Activated CD8-positive, alpha-beta T cell treated with anti-CD3 and anti-CD28 coated beads for 36 hours (primary cell): ENCODE data around the gene IZUMO4. TPM values are rescaled to one million over a fixed set of nuclear protein-coding genes. Genes with fewer than 3 reads are reported as not detected.

ENCODE experiments used
- ATAC-seq: fragments of 200-7000 bp; cut with Tn5 transposase; one replicate; pipeline ENCODE4 v1.10.0; 2021; ENCODE audit warnings: mild to moderate bottlenecking, moderate library complexity
- CTCF ChIA-PET: fragments of 350-600 bp; sonication (Branson Sonifier 250); formaldehyde crosslinking; loops from one replicate; lab custom pipeline; 2021; ENCODE audit warnings: antibody characterized with exemption; lab: Charles Lee
- POLR2A ChIA-PET: fragments of 350-600 bp; sonication (Branson Sonifier 250); formaldehyde crosslinking; loops from one replicate; lab custom pipeline; 2021; ENCODE audit warnings: antibody characterized with exemption; lab: Charles Lee
- DNase-seq: peaks from one replicate; pipeline ENCODE4 v3.0.0-alpha.2; 2020
- H3K27ac Mint-ChIP-seq: one replicate; pipeline ENCODE4 v1.8.0; 2021; ENCODE audit warnings: mild to moderate bottlenecking, mixed read lengths
- H3K27me3 Mint-ChIP-seq: one replicate; pipeline ENCODE4 v1.8.0; 2021; ENCODE audit warnings: mixed read lengths
- H3K36me3 Mint-ChIP-seq: one replicate; pipeline ENCODE4 v1.8.0; 2021; ENCODE audit warnings: low read depth, mixed read lengths
- H3K4me1 Mint-ChIP-seq: one replicate; pipeline ENCODE4 v1.8.0; 2021; ENCODE audit warnings: low read depth, mixed read lengths
- H3K4me3 Mint-ChIP-seq: one replicate; pipeline ENCODE4 v1.8.0; 2021; ENCODE audit warnings: mild to moderate bottlenecking, moderate library complexity, mixed read lengths
- H3K9me3 Mint-ChIP-seq: one replicate; pipeline ENCODE4 v1.8.0; 2021; ENCODE audit warnings: mixed read lengths
- CTCF ChIP-seq: fragments of 200-600 bp; IDR thresholded peaks from one replicate; pipeline ENCODE4 v1.8.0; 2022; ENCODE audit warnings: antibody characterized with exemption, mild to moderate bottlenecking
- intact Hi-C: fragments of 100-400 bp; cut with micrococcal nuclease; formaldehyde crosslinking; loops from one replicate; pipeline ENCODE4 v1.10.0; 2022
- total RNA-seq, 2 experiments: library from RNA; stranded (reverse); gene quantifications; one replicate each; pipeline ENCODE4 v1.2.3, GENCODE V29; 2021

Gene IZUMO4
- total RNA-seq, 2 experiments from 2014 or later: 22.6 to 23.0 TPM

- Mint-ChIP-seq H3K4me3 (no peak overlapping the region), H3K4me1 (peaks cover 34% of the 10 kb centered on the region), H3K27ac (no peak overlapping the region), H3K36me3 (peaks cover 77% of the 10 kb centered on the region), H3K9me3 (no peaks in the 10 kb centered on the region), H3K27me3 (no peaks in the 10 kb centered on the region)
- POLR2A ChIA-PET: interaction anchor here (1.1 kb wide), 1 partner anchor 10 kb away, joined by 4 read pairs; no protein-coding TSS in a partner anchor
- CTCF ChIA-PET: no interaction called here
- no peak for ATAC-seq
- no peak for DNase-seq
- TF ChIP-seq CTCF: no peak
- intact Hi-C loops: no loop called here
These were observed 18.7 kb upstream of the IZUMO4 start for GRCh38 chr19:2077833-2078619.

GRCh38 chr19:2079076-2079864 lies 17.4 kb upstream of the IZUMO4 start:
- intact Hi-C loops: no loop called here
- DNase-seq (no peak), ATAC-seq (no peak)
- Mint-ChIP-seq H3K27ac (peak overlapping the region; percentile 100), H3K4me3 (peak overlapping the region; percentile 99), H3K4me1 (peaks cover 31% of the 10 kb centered on the region), H3K36me3 (peaks cover 83% of the 10 kb centered on the region), H3K9me3 (no peaks in the 10 kb centered on the region), H3K27me3 (no peaks in the 10 kb centered on the region)
- CTCF ChIA-PET: no interaction called here
- TF ChIP-seq CTCF: no peak
- POLR2A ChIA-PET: interaction anchor here (1.6 kb wide), 1 partner anchor 10 kb away, joined by 3 read pairs; no protein-coding TSS in a partner anchor

GRCh38 chr19:2079865-2080301 lies 16.8 kb upstream of the IZUMO4 start:
- peaks cover 86% of the 10 kb centered on the region for H3K36me3 Mint-ChIP-seq
- TF ChIP-seq CTCF: no peak
- ChIA-PET POLR2A (interaction anchor here (1.3 to 1.6 kb wide), 2 partner anchors 8 to 11 kb away, joined by 3 to 4 read pairs; no protein-coding TSS in a partner anchor), CTCF (interaction anchor here (0.7 kb wide), 1 partner anchor 10 kb away, joined by 3 read pairs; no protein-coding TSS in a partner anchor)
- peak overlapping the region; percentile 100 for H3K27ac Mint-ChIP-seq
- DNase-seq (no peak), ATAC-seq (no peak)
- intact Hi-C loops: no loop called here
- H3K4me1 Mint-ChIP-seq: peaks cover 30% of the 10 kb centered on the region
- H3K9me3 Mint-ChIP-seq: no peaks in the 10 kb centered on the region
- H3K4me3 Mint-ChIP-seq: peak overlapping the region; percentile 99
- H3K27me3 Mint-ChIP-seq: no peaks in the 10 kb centered on the region

- Mint-ChIP-seq H3K4me1 (peaks cover 33% of the 10 kb centered on the region), H3K27ac (peak overlapping the region; percentile 100), H3K27me3 (no peaks in the 10 kb centered on the region), H3K4me3 (peak overlapping the region; percentile 99), H3K9me3 (no peaks in the 10 kb centered on the region), H3K36me3 (peaks cover 89% of the 10 kb centered on the region)
- ATAC-seq (no peak), DNase-seq (no peak)
- POLR2A ChIA-PET: interaction anchor here (0.6 to 1.6 kb wide), 4 partner anchors 9 to 15 kb away, joined by 3 to 5 read pairs (median 4); no protein-coding TSS in a partner anchor
- CTCF ChIA-PET: interaction anchor here (0.7 to 0.9 kb wide), 2 partner anchors 11 kb away, joined by 3 to 5 read pairs; no protein-coding TSS in a partner anchor
- intact Hi-C loops: no loop called here
- TF ChIP-seq CTCF: no peak
These were observed 16.3 kb upstream of the IZUMO4 start for GRCh38 chr19:2080336-2080988.
